ENCODE measurements around the gene PEPD. TPM values are rescaled to one million over a fixed set of nuclear protein-coding genes. Genes with fewer than 3 reads are reported as not detected.

The PEPD gene
- total RNA-seq, 2 experiments from 2014 or later, result 17.5 to 23.0 TPM

GRCh38 chr19:33552928-33553279 is 31.3 kb upstream of the PEPD start:
- no peak for ATAC-seq (ENCODE audit: poor library complexity)
- Mint-ChIP-seq H3K4me3 (no peak overlapping the region), H3K36me3 (ENCODE audit: low read depth) (no peaks in the 10 kb centered on the region), H3K27ac (no peak overlapping the region), H3K27me3 (peaks cover 5% of the 10 kb centered on the region), H3K4me1 (ENCODE audit: low read depth) (no peaks in the 10 kb centered on the region), H3K9me3 (no peaks in the 10 kb centered on the region)
- ChIA-PET POLR2A (no interaction called here), CTCF (no interaction called here)
- H3K27ac ChIP-seq (ENCODE audit: low read depth in 1 of 2, low read length in 2 of 2), result no peak overlapping the region
- H3K4me3 ChIP-seq (ENCODE audit: low read length), result no peak overlapping the region
- no peak for DNase-seq
- H3K36me3 ChIP-seq (ENCODE audit: insufficient read depth, low read length), result no peaks in the 10 kb centered on the region
- no peaks in the 10 kb centered on the region for H3K9me3 ChIP-seq (ENCODE audit: control insufficient read depth in 1 of 2, insufficient read depth in 1 of 2, low read length in 2 of 2)
- no peak for TF ChIP-seq CTCF (IDR thresholded peaks at IDR 0.05)
- intact Hi-C loops (cut with DNase I, micrococcal nuclease), result no loop called here
- no peaks in the 10 kb centered on the region for H3K27me3 ChIP-seq (ENCODE audit: control insufficient read depth in 1 of 2, insufficient read depth in 2 of 2, low read length in 2 of 2)
- no peaks in the 10 kb centered on the region for H3K4me1 ChIP-seq (ENCODE audit: insufficient read depth, low read length)

- ATAC-seq (ENCODE audit: poor library complexity) (no peak), DNase-seq (no peak)
- Histone ChIP-seq H3K27ac (ENCODE audit: low read depth in 1 of 2, low read length in 2 of 2) (no peak overlapping the region), H3K4me1 (ENCODE audit: insufficient read depth, low read length) (no peaks in the 10 kb centered on the region), H3K27me3 (ENCODE audit: control insufficient read depth in 1 of 2, insufficient read depth in 2 of 2, low read length in 2 of 2) (no peaks in the 10 kb centered on the region), H3K4me3 (ENCODE audit: low read length) (no peak overlapping the region), H3K9me3 (ENCODE audit: control insufficient read depth in 1 of 2, insufficient read depth in 1 of 2, low read length in 2 of 2) (no peaks in the 10 kb centered on the region), H3K36me3 (ENCODE audit: insufficient read depth, low read length) (no peaks in the 10 kb centered on the region)
- Mint-ChIP-seq H3K27ac (no peak overlapping the region), H3K4me3 (no peak overlapping the region), H3K36me3 (ENCODE audit: low read depth) (no peaks in the 10 kb centered on the region), H3K4me1 (ENCODE audit: low read depth) (no peaks in the 10 kb centered on the region), H3K9me3 (no peaks in the 10 kb centered on the region), H3K27me3 (peaks cover 5% of the 10 kb centered on the region)
- POLR2A ChIA-PET, result no interaction called here
- CTCF ChIA-PET, result no interaction called here
- no peak for TF ChIP-seq CTCF (IDR thresholded peaks at IDR 0.05)
- intact Hi-C loops (cut with DNase I, micrococcal nuclease), result no loop called here
Measured at GRCh38 chr19:33552191-33552927, 30.8 kb upstream of the PEPD start.

- Mint-ChIP-seq H3K4me1 (ENCODE audit: low read depth) (no peaks in the 10 kb centered on the region), H3K27ac (no peak overlapping the region), H3K27me3 (peaks cover 5% of the 10 kb centered on the region), H3K36me3 (ENCODE audit: low read depth) (no peaks in the 10 kb centered on the region), H3K9me3 (no peaks in the 10 kb centered on the region), H3K4me3 (no peak overlapping the region)
- Histone ChIP-seq H3K9me3 (ENCODE audit: control insufficient read depth in 1 of 2, insufficient read depth in 1 of 2, low read length in 2 of 2) (no peaks in the 10 kb centered on the region), H3K4me1 (ENCODE audit: insufficient read depth, low read length) (no peaks in the 10 kb centered on the region), H3K27me3 (ENCODE audit: control insufficient read depth in 1 of 2, insufficient read depth in 2 of 2, low read length in 2 of 2) (no peaks in the 10 kb centered on the region), H3K27ac (ENCODE audit: low read depth in 1 of 2, low read length in 2 of 2) (no peak overlapping the region), H3K36me3 (ENCODE audit: insufficient read depth, low read length) (no peaks in the 10 kb centered on the region), H3K4me3 (ENCODE audit: low read length) (no peak overlapping the region)
- ChIA-PET POLR2A (no interaction called here), CTCF (no interaction called here)
- ATAC-seq (ENCODE audit: poor library complexity), result no peak
- DNase-seq, result no peak
- intact Hi-C loops (cut with DNase I, micrococcal nuclease), result loop anchor here in 1 of 2 experiments (1.0 kb wide), 1 partner anchor 17 kb away; no protein-coding TSS in a partner anchor
- no peak for TF ChIP-seq CTCF (IDR thresholded peaks at IDR 0.05)
Measured at GRCh38 chr19:33551676-33552075, 30.1 kb upstream of the PEPD start.

All from CD4-positive, alpha-beta T cell (primary cell).